ENCODE data around the gene SPAG17. TPM values are rescaled to one million over a fixed set of nuclear protein-coding genes. Genes with fewer than 3 reads are reported as not detected.

The SPAG17 gene
- total and polyA plus RNA-seq, 2 of the 4 experiments (the other 2 are of a cell fraction) = 0.10 TPM; not detected in 1

- Histone ChIP-seq H4K5ac (ENCODE audit: low read depth, low read length) (no peak overlapping the region), H2BK15ac (ENCODE audit: low read depth, low read length) (no peak overlapping the region), H2BK120ac (ENCODE audit: low read depth, low read length) (no peak overlapping the region), H4K8ac (ENCODE audit: low read depth in 2 of 2, low read length in 2 of 2) (no peak overlapping the region), H3K36me3 (ENCODE audit: control insufficient read depth, insufficient read depth, low read length) (no peaks in the 10 kb centered on the region), H2BK5ac (ENCODE audit: low read depth, low read length, poor library complexity, severe bottlenecking) (no peak overlapping the region), H3K9ac (ENCODE audit: low read depth, low read length) (no peak overlapping the region), H3K9me1 (ENCODE audit: insufficient read depth, low read length) (no peaks in the 10 kb centered on the region), H2AK5ac (ENCODE audit: low read depth, low read length) (no peak overlapping the region), H2AFZ (replicated peaks; ENCODE audit: low read length, poor library complexity) (no peak overlapping the region), H2BK20ac (ENCODE audit: low read depth, low read length) (no peak overlapping the region), H3K4me3 (ENCODE audit: insufficient read depth, low read depth, low read length) (no peak overlapping the region), H3K79me1 (ENCODE audit: low read depth in 1 of 2, low read length in 2 of 2) (no peaks in the 10 kb centered on the region), H3K14ac (replicated peaks; ENCODE audit: low read depth, low read length) (no peak overlapping the region), H3K56ac (ENCODE audit: extremely low read depth, insufficient read depth, low read length) (no peak overlapping the region), H3K23ac (ENCODE audit: low read depth, low read length) (no peak overlapping the region), H4K91ac (ENCODE audit: insufficient read depth, low read depth, low read length) (no peak overlapping the region), H4K20me1 (ENCODE audit: insufficient read depth, low read length) (no peaks in the 10 kb centered on the region), H3K27me3 (ENCODE audit: control insufficient read depth, insufficient read depth, low read length) (0 out of 2 replicates have a peak, but pooled peaks cover 2% of the 10 kb centered on the region), H2AK9ac (replicated peaks; ENCODE audit: low read depth, low read length, poor library complexity) (no peak overlapping the region), H3K4me2 (ENCODE audit: low read depth, low read length) (no peak overlapping the region), H3K4ac (ENCODE audit: low read depth, low read length) (no peak overlapping the region), H3K18ac (ENCODE audit: low read depth, low read length) (no peak overlapping the region), H3K4me1 (ENCODE audit: control insufficient read depth, insufficient read depth, low read length) (no peaks in the 10 kb centered on the region), H3K27ac (ENCODE audit: insufficient read depth, low read length) (no peak overlapping the region), H3K9me3 (ENCODE audit: control insufficient read depth, insufficient read depth, low read length) (no peaks in the 10 kb centered on the region)
- no peak for ATAC-seq (ENCODE audit: low read depth)
- ChIA-PET POLR2A (ENCODE audit: unreplicated experiment) (no interaction called here), CTCF (no interaction called here)
- in situ Hi-C loops (cut with MboI; ENCODE audit: low sequenced_read_pairs) = no loop called here
- DNase-seq = no peak
- no TSS peak for BruUV-seq (replicated peaks)
- intact Hi-C loops (cut with micrococcal nuclease) = no loop called here
- TF ChIP-seq CHD1 (IDR thresholded peaks at IDR 0.05; ENCODE audit: low read depth, low read length) = no peak
- TF ChIP-seq MAZ (IDR thresholded peaks at IDR 0.05; ENCODE audit: borderline replicate concordance, low read depth, low read length) = no peak
- no peak for TF ChIP-seq USF2 (IDR thresholded peaks at IDR 0.05; ENCODE audit: low read depth, low read length)
- no peak for TF ChIP-seq SMC3 (IDR thresholded peaks at IDR 0.05; ENCODE audit: low read depth, low read length)
- TF ChIP-seq RAD21 (IDR thresholded peaks at IDR 0.05; ENCODE audit: low read length) = no peak
- TF ChIP-seq NFE2L2 (IDR thresholded peaks at IDR 0.05; ENCODE audit: low read depth, low read length) = no peak
- no peak for TF ChIP-seq RCOR1 (IDR thresholded peaks at IDR 0.05; ENCODE audit: insufficient replicate concordance, low read length)
- no peak for TF ChIP-seq MXI1 (IDR thresholded peaks at IDR 0.05; ENCODE audit: borderline replicate concordance, low read depth, low read length)
- no peak for TF ChIP-seq POLR2A (IDR thresholded peaks at IDR 0.05; ENCODE audit: low read depth, low read length)
- TF ChIP-seq BHLHE40 (IDR thresholded peaks at IDR 0.05; ENCODE audit: low read depth, low read length) = no peak
- no peak for TF ChIP-seq ELK1 (IDR thresholded peaks at IDR 0.05; ENCODE audit: borderline replicate concordance, low read depth, low read length)
- TF ChIP-seq CEBPB (IDR thresholded peaks at IDR 0.05; ENCODE audit: low read depth, low read length) = no peak
- TF ChIP-seq MAFK (IDR thresholded peaks at IDR 0.05; ENCODE audit: low read depth, low read length) = no peak
- no peak for TF ChIP-seq CTCF (conservative IDR thresholded peaks at IDR 0.05; ENCODE audit: low read depth, low read length)
- TF ChIP-seq RFX5 (IDR thresholded peaks at IDR 0.05; ENCODE audit: low read depth, low read length) = no peak
- WGBS, 2 experiments (ENCODE audit: extremely low coverage in 2 of 2, insufficient read length in 1 of 2) = 67% methylated on average over 1 of the region's 5 CpGs; no CpG with 5 or more reads in 1 of the 2 experiments
- dilution Hi-C loops (cut with HindIII; ENCODE audit: low sequenced_read_pairs, unreplicated experiment) = no loop called here
Measured at GRCh38 chr1:118004312-118004711, 180.7 kb downstream of the SPAG17 start.

Measured in IMR-90 (cell line).